OCI-LY7 (cell line): ENCODE data around the gene ZNF628. TPM values are rescaled to one million over a fixed set of nuclear protein-coding genes. Genes with fewer than 3 reads are reported as not detected.
A peak's percentile ranks its signal among the peaks of the same experiment; 100 is the strongest.

Experiments used
- BruUV-seq: library from RNA; stranded (reverse); fragments of 400-500 nt; replicated peaks from 2 replicates; lab custom pipeline; 2021; lab: Mats Ljungman, UMichigan
- CTCF ChIA-PET: fragments of 300-600 bp; sonication (Branson Sonifier 250); formaldehyde crosslinking; loops from one replicate; lab custom pipeline; 2022; ENCODE audit warnings: antibody characterized with exemption; ENCODE audit not compliant: unreplicated experiment; lab: Charles Lee
- POLR2A ChIA-PET: fragments of 300-600 bp; sonication (Branson Sonifier 250); formaldehyde crosslinking; loops from one replicate; lab custom pipeline; 2022; ENCODE audit warnings: antibody characterized with exemption; lab: Charles Lee
- DNase-seq: peaks from one replicate; pipeline ENCODE4 v3.0.0-alpha.2; 2015; ENCODE audit warnings: low spot score
- H2AFZ ChIP-seq: fragments of 200-600 bp; sonication (generic), shearing (Covaris generic); 2 replicates; pipeline ENCODE4 v1.6.1; 2014; ENCODE audit warnings: mild to moderate bottlenecking, antibody characterized with exemption, low read length, moderate library complexity
- H3K27ac ChIP-seq: fragments of 200-600 bp; sonication (generic); 2 replicates; pipeline ENCODE4 v1.5.1; 2014; ENCODE audit warnings: mixed run types, low read depth, mild to moderate bottlenecking, moderate library complexity, low read length, inconsistent platforms; ENCODE audit not compliant: poor library complexity, severe bottlenecking
- H3K36me3 ChIP-seq: fragments of 200-600 bp; sonication (generic); 2 replicates; pipeline ENCODE4 v1.6.1; 2014; ENCODE audit warnings: mild to moderate bottlenecking, antibody characterized with exemption, low read length, moderate library complexity, mixed read lengths; ENCODE audit not compliant: insufficient read depth
- H3K4me1 ChIP-seq: fragments of 200-600 bp; sonication (generic); 2 replicates; pipeline ENCODE4 v1.5.1; 2014; ENCODE audit warnings: mild to moderate bottlenecking, low read length; ENCODE audit not compliant: insufficient read depth, poor library complexity, severe bottlenecking
- H3K4me2 ChIP-seq: fragments of 200-600 bp; sonication (generic); 2 replicates; pipeline ENCODE4 v1.6.1; 2014; ENCODE audit warnings: mild to moderate bottlenecking, low read length
- H3K4me3 ChIP-seq: fragments of 200-600 bp; sonication (generic); 2 replicates; pipeline ENCODE4 v1.5.1; 2014; ENCODE audit warnings: mild to moderate bottlenecking, low read depth, low read length; ENCODE audit not compliant: poor library complexity, severe bottlenecking
- H3K79me2 ChIP-seq: fragments of 200-600 bp; sonication (generic); 2 replicates; pipeline ENCODE4 v1.6.1; 2016; ENCODE audit warnings: low read depth, mild to moderate bottlenecking, low read length, moderate library complexity, mixed read lengths; ENCODE audit not compliant: insufficient read depth
- H3K9me2 ChIP-seq: fragments of 200-600 bp; sonication (generic); 2 replicates; pipeline ENCODE4 v1.6.1; 2016; ENCODE audit warnings: mild to moderate bottlenecking, low read length, mixed read lengths; ENCODE audit not compliant: insufficient read depth
- H3K9me3 ChIP-seq: fragments of 200-600 bp; sonication (generic); 2 replicates; pipeline ENCODE4 v1.6.1; 2014; ENCODE audit warnings: mild to moderate bottlenecking, mixed run types, low read length, mixed read lengths
- H4K20me1 ChIP-seq: fragments of 200-600 bp; sonication (generic); 2 replicates; pipeline ENCODE4 v1.6.1; 2014; ENCODE audit warnings: mild to moderate bottlenecking, antibody characterized with exemption, low read length, moderate library complexity, mixed read lengths; ENCODE audit not compliant: insufficient read depth
- CTCF ChIP-seq: fragments of 200-600 bp; sonication (generic); conservative IDR thresholded peaks from 2 replicates; pipeline ENCODE4 v1.5.1; 2014; ENCODE audit warnings: mild to moderate bottlenecking, antibody characterized with exemption, low read length, moderate library complexity, mixed read lengths
- EZH2phosphoT487 ChIP-seq: fragments of 200-600 bp; sonication (generic); IDR thresholded peaks from 2 replicates; pipeline ENCODE4 v1.6.1; 2018; ENCODE audit warnings: low read depth, borderline replicate concordance, mild to moderate bottlenecking, mixed run types, antibody characterized with exemption, low read length, moderate library complexity, mixed read lengths
- intact Hi-C: fragments of 100-400 bp; cut with micrococcal nuclease; formaldehyde crosslinking; loops from one replicate; pipeline ENCODE4 v1.10.0; 2022; ENCODE audit not compliant: unreplicated experiment
- total RNA-seq, 2 experiments: library from RNA; depleted of rRNA in 1 of 2; stranded (reverse); fragments of >200 nt in 1 of 2; shearing (Covaris generic) in 1 of 2; gene quantifications; 2 replicates each; pipeline ENCODE4 v1.2.3, GENCODE V29; 2014 to 2022

ZNF628 gene
- total RNA-seq, 2 experiments from 2014 or later = 5.2 to 10.6 TPM

- intact Hi-C loops = no loop called here
- H4K20me1 ChIP-seq = no peaks in the 10 kb centered on the region
- no peak overlapping the region for H3K4me2 ChIP-seq
- ChIA-PET POLR2A (no interaction called here), CTCF (no interaction called here)
- H3K36me3 ChIP-seq = no peaks in the 10 kb centered on the region
- DNase-seq = no peak
- TF ChIP-seq CTCF (no peak), EZH2phosphoT487 (no peak)
- no peaks in the 10 kb centered on the region for H3K9me3 ChIP-seq
- H3K4me1 ChIP-seq = peaks cover 8% of the 10 kb centered on the region
- no TSS peak for BruUV-seq
- H3K4me3 ChIP-seq = no peak overlapping the region
- H3K27ac ChIP-seq = no peak overlapping the region
- H2AFZ ChIP-seq = no peak overlapping the region
- no peaks in the 10 kb centered on the region for H3K9me2 ChIP-seq
- no peaks in the 10 kb centered on the region for H3K79me2 ChIP-seq
Measured at GRCh38 chr19:55502197-55502952, 26.0 kb downstream of the ZNF628 start.

DNA sequence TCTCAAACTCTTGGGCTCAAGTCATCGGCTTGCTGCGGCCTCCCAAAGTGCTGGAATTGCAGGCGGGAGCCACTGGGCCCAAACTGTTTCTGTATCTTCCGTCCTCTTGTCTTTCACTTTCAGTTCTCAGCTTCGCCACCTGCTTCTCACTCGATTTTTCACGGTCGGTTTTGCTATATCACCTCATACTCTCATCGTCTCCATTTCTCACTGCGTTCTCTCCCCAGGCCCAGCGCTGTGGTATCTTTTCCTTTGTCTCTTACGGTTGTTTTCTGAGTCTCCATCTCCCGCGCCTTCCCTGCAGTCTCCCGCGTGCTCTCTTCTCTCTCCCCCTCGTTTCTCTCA is 26.7 kb downstream of the ZNF628 start:
- BruUV-seq = no TSS peak
- Histone ChIP-seq H3K9me2 (no peaks in the 10 kb centered on the region), H3K36me3 (no peaks in the 10 kb centered on the region), H3K9me3 (no peaks in the 10 kb centered on the region), H3K4me3 (peak overlapping the region; percentile 32), H2AFZ (peak overlapping the region; percentile 93), H3K27ac (no peak overlapping the region), H3K4me1 (peaks cover 8% of the 10 kb centered on the region), H3K79me2 (no peaks in the 10 kb centered on the region), H4K20me1 (no peaks in the 10 kb centered on the region), H3K4me2 (peak overlapping the region; percentile 35; the same call in 1 of the 2 replicates)
- no peak for DNase-seq
- ChIA-PET CTCF (interaction anchor here (0.6 to 1.9 kb wide), 3 partner anchors 26 to 68 kb away, joined by 4 to 10 read pairs (median 6); partner anchors contain the start of gene ZNF628), POLR2A (interaction anchor here (1.0 kb wide), 2 partner anchors 11 to 27 kb away, joined by 3 read pairs; partner anchors contain the start of gene ZNF628)
- intact Hi-C loops = no loop called here
- no peak for TF ChIP-seq CTCF
- no peak for TF ChIP-seq EZH2phosphoT487
